Activated naive CD4-positive, alpha-beta T cell (primary cell): ENCODE results near the gene SLC38A3.
A peak's percentile ranks its signal among the peaks of the same experiment; 100 is the strongest.

Experiments
- DNase-seq, 4 experiments: peaks; one replicate each; lab custom pipeline; 2025; lab: John Stamatoyannopoulos, UW

The SLC38A3 gene

DNA sequence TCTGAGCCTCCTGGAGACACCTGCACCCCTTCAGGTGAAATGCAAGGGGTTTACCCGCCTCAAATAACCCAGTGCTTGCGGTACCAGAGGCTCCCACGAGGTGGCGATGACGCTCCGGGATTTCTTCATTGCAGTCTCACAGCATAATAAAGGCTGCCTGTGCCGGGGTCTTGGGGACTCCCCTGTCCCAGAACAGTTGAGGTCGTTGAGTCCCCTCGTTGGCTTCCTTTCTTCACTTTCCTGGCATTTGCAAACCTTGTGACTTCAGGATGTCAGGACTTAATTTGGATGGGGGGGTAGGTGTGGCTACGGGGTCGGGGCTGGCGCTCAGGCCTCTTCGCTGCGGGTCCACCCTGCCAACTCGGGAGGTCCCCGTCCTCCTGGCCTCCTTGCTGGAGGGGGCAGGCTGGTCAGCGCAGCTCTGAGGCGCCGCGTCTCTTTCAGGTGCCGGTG is 12.4 kb upstream of the SLC38A3 start:
- peak; percentile 64 to 85 (median 80) for DNase-seq

- no peak for DNase-seq
Observed at GRCh38 chr3:50193286-50193685, 11.8 kb upstream of the SLC38A3 start.

GRCh38 chr3:50193746-50194127 is 11.3 kb upstream of the SLC38A3 start:
- no peak for DNase-seq

- peak; percentile 38 to 83 (median 60) for DNase-seq
Observed at GRCh38 chr3:50194128-50194902, 10.8 kb upstream of the SLC38A3 start.

DNA sequence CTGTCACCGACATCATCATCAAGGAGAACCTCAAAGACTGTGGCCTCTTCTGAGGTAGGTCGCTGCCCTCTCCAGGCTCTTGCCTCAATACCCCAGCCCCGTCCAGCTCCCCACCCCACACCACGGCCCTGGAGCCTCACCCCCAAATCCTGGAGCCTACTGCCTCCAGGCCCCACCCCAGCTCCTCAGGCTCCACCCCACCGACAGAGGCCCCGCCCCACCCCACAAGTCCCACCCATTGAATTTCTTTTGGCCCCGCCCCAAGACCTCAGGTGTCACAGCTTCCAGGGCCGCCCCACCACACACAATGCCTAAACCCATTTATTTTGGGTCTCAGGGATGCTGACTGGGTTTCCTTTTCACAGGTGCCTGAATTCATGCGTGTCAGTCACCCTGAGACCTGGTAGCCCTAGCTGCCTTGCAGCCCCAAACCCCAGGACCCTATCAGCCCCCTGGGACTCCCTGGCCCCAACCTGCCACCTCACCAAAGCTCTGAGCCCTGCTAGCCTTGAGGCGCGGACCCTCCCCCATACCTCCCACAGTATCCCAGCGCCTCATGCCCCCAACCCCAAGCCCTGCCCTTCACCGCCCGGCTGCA is 10.1 kb upstream of the SLC38A3 start:
- DNase-seq: peak in 2 of 4 experiments; percentile 41 to 52

DNA sequence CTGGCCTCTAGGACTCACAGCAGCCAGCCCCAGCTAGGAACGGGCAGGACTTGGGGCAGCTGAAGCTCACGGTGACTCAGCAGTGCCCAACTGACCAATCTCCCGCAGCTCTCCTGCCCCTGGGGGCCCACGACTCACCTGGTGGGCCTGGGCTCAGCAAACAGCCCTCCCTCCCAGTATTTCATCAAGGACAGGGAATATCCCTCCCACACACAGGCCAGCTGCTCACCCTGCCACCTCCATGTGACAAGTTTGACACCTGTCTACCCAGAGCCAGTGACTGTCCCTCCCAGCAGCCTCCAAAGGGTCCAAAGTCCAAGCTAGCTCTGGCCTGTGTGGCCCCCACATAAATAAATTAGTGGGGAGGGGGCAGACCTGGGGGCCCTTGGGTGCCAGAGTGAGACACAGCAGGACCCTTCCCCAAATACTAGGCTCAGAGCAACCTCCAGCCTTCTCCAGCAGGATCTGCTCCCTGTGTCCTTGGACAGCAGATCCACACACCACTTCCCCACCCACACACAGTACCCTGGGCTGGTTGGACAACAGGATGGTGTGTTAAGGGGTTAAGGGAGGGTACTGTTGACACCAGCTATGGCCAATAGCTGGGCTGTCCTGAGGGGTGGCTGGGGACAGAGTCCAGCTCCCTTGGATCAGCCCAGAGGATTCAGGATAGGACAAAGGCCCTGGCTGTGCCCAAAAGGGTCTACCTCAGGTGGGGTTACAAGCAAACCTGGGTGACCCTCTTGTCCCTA is 9.4 kb upstream of the SLC38A3 start:
- no peak for DNase-seq

DNA sequence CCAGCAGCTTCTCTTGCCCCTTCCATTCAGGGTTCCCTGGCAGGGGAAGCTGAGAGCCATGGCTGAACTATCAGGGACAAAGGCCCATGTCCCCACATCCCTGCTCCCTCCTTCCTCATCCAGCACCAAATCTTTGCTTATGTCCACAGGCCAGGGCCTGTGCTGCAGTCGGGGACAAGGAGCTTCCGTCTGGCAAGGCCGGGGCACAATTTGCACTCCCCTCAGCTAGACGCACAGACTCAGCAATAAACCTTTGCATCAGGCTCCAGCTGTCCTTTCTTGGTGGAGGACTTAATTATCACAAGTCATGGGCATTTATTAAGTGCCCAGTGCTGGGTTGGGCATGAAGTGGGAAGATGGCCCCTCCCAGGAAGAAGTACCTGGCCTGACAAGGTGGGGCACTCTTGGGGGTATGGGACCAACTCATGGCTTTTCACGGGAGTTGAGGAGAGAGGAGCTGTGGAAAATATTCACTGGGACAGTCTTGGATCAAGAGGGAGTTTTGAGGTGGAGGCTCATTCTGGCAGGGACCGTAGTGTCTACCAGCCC is 8.7 kb upstream of the SLC38A3 start:
- no peak for DNase-seq

GRCh38 chr3:50201573-50202315 is 3.3 kb upstream of the SLC38A3 start:
- DNase-seq: no peak

DNA sequence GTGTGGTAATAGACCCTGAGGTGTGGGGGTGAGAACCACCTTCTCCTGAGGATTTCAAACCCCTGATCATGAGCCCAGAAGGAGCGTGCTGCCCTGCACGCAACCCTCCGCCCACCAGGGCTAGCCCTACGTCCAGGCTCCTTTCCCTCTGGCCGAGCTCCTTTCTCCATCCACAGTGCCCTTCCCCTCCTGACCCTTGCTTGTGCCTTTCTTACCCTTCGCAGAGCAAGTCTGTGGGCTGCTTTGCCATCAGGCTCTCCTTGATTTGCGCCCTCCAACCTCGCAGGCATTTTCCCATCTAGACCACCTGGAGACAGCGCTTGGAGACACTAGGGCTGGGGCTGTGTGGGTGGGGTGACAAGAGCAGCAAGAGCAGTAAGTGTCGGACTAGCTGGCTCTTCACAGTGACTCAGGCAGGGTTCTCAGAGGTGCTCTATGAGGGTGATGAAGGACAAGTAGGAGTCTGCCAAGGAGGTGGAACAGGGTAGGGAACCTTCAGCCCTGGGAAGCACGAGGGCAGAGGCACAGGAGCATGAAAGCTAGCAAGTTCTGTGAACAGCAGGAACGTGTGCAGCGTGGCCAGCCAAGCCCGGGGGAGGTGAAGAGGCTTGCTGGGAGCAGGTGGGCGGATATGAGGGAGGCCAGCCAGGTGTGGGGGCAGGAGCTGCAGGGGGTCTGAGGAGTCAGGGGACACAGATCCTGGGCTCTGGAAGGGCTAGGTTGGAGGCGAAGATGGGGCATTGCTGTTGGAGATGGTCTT is 2.5 kb upstream of the SLC38A3 start:
- DNase-seq: no peak

DNA sequence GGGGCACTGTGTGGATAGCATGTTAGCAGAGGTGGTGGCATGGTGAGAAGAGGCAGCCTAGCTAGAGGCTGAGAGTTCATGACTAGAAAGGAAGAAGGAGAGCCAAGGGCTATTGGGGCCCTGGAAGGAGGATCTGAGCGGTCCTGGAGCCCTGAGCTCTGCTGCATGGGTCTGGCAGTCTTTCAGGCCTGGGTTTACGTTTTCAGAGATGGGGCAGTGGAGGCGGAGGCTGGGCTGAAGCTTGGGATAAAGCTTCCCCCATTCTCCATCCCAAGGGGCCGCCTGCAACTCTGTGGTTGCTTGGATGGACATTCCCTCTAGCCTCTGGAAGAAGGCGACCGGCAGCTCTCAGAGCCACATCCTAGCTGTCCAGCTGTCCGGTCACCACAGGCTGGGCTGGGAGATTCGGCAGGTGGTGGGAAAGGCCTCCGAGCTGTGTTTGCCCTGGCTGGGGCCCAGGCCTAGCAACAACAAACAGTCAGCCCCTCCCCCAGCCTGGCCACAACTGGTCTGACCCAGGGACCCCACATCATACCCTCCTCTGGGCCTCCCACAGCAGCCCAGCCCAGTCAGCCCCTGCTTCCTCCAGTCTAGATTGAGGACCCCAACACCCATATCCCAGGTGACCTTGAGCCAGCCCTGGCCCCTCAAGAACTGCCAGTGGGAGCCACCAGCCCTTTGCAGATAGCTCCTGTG is 1.8 kb upstream of the SLC38A3 start:
- DNase-seq: no peak

GRCh38 chr3:50203809-50204803 is 965 bp upstream of the SLC38A3 start:
- DNase-seq: no peak

DNA sequence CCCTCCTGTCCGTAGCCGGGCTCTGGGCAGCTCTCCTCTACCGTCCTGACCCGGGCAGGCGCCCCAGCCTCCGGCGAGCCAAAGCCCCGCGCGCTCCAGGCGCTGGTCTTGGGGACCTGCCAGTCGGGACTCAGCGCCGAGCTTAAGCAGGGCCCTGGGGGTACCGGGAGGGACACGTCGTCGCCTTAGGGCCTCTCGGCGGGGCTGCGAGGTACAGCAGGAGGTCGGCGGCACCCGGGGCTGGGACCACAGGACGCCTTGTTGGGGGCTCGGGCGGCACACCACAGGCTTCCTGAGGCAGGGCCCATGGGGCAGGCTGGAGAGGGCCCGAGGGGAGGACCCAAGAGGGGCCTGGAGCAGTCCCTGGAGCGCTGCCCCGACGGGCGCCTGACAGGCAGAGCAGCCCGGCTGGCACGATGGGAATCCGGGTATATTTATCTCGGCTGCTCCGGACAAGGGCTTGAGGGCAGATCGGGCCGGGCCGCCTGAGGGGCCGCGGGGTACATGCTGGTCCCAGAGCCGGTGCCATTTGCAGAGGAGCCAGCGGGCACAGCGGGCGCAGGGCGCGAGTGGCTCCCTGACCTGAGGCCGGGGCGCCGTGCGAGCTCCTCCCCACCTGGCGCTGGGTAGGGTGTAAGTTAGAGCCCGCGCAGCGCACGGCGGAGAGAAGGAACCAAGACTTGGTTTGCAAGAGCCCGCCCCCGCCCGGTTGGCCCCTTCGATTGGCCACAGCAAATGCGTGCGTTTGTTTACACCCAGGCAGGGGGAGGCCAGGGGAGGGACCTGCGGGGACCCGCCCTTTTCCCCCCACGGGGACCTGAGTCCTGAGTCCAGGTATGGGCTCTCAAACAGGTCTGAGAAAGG is 574 bp downstream of the SLC38A3 start:
- DNase-seq: peak in 1 of 4 experiments; percentile 9

DNA sequence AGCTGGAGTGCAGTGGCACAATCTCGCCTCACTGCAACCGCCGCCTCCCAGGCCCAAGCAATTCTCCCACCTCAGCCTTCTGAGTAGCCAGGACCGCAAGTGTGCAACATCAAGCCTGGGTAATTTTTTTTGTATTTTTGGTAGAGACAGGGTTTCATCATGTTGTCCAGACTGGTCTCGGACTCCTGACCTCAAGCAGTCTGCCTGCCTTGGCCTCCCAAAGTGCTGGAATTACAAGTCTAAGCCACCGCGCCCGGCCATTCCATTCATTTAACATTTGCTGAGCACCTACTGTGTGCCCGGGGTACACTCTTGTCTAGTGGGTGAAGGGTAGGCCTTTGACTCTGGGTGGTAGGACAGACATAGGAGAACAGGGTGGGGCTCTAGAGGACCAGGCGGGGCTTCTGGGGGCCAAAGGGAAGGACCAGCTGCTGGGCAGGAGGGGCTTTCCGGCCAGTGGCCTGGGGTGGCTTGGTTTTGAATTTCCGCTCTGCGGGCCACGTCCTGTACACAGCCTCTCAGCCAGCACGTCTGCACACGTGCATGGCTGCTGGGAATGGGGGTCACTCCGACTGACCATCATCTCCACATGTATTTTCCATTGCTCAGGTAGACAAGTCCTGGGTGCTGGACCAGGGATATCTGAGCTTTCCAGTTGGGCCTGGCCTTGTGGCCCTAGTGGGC is 2.4 kb downstream of the SLC38A3 start:
- DNase-seq: no peak

GRCh38 chr3:50208677-50209344 is 3.7 kb downstream of the SLC38A3 start:
- DNase-seq: no peak

DNA sequence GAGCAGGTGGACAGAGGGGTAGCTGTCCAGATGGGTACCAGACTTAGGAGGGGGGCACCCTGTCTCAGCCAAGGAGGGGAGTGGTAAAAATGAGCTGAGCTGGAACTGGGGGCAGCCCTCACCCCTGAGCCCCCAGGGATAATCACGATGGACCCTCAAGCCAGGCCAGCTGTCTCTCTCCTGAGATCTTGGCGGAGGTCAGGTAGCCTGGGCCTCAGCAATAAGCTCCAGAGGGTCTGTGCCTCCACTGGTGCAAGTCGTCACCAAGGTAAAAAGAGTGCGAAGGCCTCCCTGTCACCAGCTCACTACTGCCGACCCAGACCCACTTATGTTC is 5.1 kb downstream of the SLC38A3 start:
- no peak for DNase-seq

DNA sequence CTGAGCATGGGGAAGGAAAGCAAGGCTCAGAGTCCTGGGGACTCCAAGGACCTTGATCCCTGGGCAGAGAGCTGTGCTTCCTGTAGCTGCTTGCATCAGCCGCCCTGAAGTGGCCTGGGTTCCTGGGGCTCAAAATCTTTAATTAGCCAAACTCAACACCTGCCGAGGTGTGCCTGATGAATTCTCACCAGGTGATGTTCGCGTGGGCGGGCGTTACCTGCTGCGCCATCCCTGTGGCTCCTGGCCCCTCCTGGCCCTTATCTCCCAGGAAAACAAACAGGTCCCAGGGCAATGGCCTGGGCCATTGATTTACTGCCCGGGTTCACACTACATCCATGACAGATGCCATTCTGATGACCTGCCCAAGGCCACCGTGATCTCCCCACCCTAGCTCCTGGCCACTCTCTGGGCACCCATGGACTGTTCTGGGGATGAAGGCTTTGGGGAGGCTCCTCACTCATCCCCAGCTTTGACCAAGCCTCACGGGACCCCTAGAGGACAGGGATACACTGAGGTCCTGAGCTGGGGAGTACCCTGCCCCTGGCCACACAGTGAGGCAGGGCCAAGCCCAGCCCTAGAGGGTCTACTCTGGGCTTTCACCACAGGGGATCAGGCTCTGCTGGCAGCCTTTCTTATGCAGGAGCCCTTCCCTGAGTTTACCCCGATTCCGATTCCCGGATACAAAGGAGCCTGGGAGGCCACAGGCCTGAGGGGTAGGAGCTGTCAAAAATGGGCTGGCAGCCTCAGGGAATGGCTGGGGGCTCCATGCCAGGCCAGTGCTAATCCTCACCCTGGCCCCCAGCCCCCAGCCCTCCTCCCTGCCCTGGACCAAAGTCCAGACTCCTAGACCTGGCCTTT is 5.7 kb downstream of the SLC38A3 start:
- DNase-seq: no peak
